Dedifferentiated amniotic fluid mesenchymal stem cell (primary cell): ENCODE measurements around the gene PITX3.

Experiments used
- DNase-seq: peaks from one replicate; pipeline ENCODE4 v3.0.0-alpha.2; 2016; ENCODE audit errors: extremely low spot score

Gene PITX3

DNA sequence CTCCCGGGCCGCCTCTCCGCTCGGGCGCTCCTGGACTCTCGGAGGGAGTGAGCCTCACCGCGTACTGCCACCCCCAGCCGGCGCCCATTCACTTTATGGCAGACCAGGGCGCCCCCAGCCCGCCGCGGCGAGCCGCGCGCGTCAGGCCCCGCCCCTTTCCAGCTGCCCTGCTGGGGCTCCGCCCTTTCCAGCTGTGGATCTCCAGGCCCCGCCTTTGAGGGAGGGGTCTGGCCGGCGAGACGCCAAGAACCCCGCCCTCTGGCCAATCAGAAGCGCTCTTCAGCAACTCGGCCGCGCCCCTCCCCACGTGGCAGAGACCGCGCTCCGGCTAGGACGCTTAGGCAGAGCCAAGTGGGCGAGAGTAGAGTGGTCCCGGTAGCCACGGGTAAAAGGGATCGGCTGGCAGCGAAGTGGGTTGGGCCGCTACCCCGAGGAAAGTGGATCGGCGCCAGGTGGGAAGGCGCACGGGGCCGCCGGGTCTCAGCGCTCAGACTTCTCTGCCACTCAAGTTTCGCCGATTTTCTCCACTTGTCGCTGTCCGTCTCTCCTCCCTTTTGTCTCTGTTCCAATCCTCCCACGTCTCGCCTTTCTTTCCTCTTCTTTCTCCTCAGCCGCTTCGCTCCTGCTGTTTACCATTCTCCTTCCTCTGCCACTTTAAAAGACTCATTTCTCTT is at the start of gene PITX3:
PITX3 (minus strand) TSS at position 69 of the 674 bp plus-strand sequence. CDS start 9,432 bp downstream, outside the sequence.
- peak; percentile 86 for DNase-seq

DNA sequence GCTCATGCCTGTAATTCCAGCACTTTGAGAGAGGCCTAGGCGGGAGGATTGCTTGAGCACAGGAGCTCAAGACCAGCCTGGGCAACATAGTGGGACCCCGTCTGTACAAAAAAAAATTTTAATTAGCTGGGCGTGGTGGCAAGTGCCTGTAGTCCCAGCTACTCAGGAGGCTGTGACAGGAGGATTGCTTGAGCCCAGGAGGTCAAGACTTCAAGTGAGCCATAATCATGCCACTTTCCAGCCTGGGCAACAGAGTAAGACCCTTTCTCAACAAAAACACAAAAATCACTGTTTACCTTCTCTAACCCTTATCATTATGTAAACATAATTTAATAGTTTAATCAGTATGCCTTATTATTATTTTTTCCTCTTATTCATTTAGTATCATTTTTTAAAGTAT is 48.5 kb upstream of the PITX3 start:
- DNase-seq, result no peak

DNA sequence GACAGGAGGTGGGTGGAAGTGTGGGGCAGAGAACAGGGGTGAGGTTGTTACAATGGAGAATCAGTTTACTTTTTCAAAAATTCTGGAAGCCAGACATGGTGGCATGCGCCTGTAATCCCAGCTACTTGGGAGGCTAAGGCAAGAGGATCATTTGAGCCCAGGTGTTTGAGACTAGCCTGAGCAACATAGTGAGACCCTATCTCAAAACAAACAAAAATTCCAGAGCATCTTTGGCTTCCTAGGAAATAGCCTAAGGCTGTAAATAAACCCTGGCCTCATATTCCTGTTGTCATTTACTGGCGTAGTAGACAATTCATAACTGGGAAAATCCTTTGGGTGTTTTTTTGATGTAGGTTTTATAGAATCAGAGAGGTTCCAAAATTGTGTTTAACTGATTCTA is 48.0 kb upstream of the PITX3 start:
- no peak for DNase-seq

DNA sequence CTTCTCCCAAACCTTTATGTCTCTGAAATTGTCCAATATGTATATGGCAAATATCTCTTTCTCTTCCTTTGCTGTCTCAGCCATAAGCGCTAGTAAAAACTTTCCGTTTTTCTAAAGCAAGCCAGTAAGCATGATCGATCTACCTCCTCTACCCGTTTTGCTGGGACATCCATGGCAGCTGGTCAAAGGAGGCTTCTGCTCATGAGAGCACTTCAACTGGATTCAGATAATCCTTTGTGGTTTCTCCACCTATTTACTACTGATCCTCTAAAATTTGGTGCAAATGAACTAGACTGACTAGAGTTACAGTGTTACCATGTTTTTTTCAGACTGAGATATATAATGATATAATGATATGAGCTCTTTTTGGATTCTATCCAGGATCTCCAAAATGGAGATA is 46.7 kb upstream of the PITX3 start:
- no peak for DNase-seq

DNA sequence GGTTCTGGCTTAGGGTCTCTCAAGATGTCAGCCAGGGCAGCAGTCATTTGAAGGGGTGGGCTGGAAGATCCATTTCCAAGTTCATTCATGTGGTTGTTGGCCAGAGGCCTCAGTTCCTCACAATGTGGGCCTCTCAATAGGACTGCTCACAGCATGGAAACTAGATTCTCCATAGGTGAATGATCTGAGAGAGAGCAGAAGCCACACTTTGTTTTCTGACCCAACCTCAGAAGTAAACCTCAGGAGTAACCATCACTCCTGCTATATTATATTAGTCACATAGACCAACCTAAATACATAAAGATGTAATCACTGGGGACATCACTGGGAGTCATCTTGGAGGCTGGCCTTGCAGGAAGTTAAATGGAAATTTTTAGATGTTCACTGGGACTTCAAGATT is 46.2 kb upstream of the PITX3 start:
- DNase-seq, result no peak

DNA sequence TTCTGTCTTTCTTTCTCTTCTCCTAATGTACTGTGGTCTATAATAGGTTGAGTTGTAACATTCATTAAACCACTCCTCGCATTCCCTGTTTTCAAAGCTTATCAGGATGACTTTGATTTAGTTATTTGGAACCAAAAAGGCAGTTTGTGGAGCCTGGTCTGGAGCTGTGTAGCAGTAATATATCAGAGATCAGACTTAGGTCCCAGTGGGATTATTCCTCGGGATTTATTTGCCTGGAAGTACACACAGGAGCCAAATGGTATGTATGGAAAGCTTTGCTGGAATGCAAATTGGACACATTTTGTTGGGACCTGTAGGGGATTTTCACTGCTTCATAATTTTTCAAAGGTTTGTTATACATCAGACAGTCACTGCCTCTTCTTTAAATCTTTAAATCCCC is 44.9 kb upstream of the PITX3 start:
- DNase-seq, result no peak

DNA sequence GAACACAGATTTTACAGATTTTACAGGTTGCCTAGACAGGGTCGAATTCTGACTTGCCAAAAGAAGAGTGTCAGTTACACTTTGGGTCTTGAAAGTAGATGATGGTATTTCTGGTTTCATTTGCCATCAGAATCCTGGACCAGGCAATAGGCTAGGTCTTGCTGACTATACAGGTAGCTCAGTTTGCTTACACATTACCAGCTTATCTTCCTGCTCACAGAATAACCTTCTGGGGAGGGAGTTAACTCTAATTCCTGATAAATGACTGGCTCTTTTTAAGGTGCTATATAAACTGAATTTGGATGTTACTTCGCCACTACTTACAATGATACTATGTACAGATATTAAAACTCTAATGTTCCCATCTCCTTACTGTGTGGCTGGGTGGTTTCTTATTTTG is 43.8 kb upstream of the PITX3 start:
- no peak for DNase-seq

DNA sequence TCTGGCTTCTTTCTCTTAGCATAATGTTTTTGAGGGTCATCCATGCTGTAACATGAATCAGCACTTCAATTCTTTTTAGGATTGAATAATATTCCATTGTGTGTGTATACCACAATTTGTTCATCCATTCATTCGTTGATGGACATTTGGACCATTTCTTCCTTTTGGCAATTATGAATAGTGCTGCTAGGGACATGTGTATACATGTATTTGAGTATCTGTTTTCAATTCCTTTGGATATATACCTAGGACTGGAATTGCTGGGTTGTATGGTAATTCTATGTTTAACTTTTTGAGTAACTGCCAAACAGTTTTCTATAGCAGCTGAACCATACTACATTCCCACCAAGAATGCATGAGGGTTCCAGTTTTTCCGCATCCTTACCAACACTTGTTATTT is 43.2 kb upstream of the PITX3 start:
- no peak for DNase-seq

DNA sequence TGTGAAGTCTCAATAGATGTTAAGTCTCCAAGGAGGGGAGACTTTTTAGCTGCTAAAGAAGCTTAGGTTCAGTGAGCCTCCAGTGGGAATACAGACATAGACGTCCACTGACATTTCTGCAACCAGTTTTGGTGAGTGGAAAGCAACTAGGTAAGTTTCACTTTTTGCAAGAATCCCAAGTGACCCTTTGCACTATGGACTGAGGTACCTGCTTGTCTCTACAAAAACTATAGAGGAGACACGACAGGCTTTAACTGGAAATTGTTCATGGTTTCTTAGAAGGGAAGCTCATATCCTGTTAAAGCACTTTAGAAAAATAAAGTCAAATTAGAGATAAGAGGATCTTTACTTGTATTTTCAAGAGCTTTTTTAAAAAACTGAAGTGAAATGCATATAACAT is 42.6 kb upstream of the PITX3 start:
- DNase-seq, result no peak

DNA sequence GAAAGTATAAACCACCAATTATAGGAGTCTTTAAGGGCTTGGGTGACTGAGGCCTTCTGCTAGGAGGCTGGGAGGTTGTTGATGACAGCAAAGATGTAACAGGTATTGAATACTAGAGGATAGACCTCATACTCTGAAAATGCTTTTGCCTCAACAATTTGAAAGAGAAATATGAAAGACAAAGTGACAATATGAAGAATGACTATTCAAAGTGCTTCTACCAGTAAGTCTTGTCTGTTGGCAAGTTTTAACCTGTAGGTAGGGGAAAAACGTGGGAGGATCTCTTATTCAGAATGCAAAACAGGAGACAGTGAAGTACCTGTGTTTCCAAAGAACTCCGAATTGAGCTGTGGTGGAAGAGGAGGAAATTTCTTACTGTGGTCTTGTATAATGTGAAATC is 42.2 kb upstream of the PITX3 start:
- DNase-seq, result no peak

DNA sequence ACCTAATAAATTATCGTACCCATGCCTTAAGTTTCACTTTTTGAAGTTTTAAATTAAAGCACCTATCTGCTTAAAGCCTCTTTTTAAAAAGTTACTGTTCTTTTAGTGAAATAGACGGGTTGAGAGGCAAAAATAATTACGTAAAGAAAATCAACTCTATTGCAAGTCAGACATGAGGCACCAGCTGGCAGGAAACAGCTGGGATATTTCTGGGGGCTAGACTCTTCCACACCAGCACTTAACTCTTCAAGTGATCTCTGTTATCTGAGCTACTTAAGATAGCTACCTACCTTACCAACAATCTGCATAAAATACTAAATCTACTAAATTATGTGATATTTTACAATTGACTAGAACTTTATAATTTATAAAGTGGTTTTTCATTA is 39.8 kb upstream of the PITX3 start:
- DNase-seq, result no peak

DNA sequence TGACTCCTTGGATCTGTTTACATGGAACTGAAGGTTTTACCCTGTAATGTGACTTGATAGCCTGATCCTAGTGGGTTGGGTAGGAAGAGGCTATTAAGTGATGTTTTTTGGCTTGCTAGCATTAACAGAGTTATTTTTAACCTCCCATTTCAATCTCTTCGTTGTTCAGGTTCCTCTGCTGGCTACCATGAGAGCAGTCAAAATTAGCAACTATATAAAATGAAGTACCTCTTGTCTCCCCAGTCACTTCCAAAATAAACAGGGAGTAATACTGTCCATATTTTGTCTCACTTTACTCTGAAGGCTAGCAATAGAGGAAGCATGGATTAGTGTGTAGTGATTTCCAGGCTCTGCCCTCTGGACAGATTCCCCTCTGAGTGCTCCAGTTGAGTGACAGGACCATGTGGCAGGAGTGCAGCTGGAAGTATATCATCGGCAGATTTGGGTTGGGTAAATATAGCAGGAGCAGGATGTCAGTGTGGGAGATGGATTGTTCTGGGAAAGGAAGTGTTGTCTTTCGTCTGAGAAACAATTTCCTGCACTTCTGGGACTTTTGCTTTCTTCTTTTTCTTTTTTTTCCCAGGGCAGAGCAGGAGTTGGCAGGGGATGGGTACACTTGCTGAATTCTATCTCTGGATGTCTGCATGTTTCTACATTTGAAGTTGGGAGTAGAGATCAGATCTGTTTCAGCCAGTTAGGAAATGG is 39.2 kb upstream of the PITX3 start:
- no peak for DNase-seq

DNA sequence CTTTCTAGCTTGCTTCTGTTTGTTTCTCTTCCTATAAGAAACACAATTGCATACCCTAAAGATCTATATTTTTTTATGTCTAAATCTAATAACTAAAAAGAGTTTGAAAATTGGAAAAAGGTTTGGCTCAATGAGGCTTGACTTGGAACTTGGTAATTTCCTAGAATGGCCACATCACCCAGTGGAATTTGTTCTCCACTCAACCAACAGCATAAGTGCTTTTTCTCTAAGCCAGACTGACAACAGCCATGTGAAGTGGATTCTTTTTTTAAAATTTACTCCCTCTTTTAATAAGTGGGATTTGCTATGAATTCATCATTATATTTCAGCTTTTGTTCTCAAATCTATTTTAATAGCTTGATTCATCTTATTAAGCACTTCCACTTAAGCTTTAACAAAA is 37.8 kb upstream of the PITX3 start:
- DNase-seq, result no peak

DNA sequence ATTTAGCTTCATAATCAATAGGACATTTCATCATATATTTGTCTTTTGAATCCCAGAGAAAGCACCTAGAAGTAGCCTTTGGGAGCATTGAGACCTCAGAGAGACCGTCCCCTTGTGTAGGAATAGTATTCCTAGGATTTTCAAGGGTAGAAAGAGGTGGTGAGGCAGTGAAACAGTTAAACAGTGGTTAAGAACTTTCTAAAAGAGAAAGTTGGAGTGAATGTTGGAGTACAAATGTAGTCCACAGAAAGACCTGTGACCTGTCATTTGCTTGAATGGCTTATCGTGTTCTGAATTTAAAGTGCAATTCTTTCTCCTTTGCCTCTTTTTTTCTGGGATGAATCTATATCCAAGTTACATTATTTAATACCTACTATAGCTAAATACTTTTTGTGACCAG is 34.0 kb upstream of the PITX3 start:
- no peak for DNase-seq

DNA sequence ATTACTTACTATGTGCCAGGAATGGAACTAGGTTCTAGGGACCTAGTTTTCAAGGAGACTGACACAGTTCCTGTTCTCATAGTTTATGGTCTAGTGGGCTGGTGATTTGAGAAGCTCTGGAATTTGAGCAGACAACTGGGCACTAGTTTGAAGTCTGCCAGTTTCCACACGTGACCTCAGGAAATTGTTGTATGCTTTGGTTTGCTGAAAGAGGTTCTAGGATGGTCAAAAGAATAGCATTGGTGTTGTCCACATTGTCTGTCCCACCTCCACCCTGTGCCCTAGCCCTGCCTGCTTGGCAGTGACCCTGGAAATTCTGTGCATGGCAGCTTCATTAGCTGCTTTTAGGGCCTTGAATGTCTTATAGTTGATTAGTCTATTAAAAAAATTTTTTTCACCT is 32.8 kb upstream of the PITX3 start:
- DNase-seq, result no peak

DNA sequence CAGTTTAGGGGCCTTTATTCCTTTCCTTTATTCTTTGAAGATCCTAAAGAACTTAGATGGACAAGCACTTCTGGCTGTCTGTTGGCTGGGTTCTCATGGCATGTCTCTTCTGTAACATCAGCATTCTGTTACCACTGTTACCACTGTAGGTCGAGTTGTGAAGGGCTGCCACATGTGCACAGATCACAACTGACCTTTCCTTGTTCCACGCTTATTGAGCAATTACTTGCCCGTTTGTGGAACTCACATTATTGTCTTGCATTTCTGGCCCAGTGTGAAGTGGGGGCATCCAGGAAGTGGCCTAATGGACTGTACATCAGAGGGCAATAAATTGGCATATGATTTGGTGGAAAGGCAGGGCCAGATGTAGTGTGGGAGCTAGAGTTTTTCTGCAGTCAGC is 27.7 kb upstream of the PITX3 start:
- no peak for DNase-seq

DNA sequence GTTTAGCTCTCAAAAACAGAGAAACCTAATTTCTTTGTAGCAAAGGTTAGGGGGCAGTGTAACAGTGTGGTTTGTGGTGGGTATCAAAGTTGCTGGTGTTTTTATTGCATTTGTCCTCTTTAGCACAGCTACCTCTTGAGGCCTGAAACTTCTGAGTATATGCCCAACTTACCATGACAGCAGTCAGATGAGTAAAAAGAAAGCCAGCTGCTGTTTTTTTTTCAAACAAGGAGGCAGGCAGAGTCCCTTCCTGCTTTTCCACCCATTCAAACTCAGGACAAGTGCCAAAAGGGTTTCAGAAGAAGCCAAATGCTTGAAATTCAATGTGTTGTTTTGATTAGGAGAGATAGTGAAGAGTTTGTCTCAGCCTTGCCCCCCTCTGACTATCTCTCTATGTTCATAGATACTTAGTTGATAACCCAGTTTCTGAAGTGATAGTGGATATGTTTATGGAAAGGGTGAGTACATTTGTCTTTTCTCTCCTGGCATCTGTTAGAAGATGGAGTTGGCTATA is 27.1 kb upstream of the PITX3 start:
- no peak for DNase-seq

DNA sequence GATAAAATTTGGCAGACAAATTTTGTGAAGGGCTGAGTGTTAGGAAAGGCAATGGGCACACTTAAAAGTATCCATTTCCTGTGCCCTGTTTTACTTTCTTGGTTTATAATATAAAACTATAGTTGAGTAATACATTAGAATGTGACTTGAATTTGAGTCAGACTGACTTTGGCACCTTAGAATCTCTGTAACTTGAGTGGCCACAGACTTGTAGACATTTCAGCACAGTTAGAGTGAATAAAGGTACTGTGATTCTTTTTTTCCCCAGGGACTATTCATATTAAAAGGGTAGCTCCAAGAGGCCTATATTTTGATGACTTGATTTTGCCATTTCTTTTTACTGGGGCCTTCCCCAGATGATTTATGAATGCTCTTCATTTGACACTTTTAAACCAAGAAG is 26.4 kb upstream of the PITX3 start:
- peak; percentile 58 for DNase-seq

DNA sequence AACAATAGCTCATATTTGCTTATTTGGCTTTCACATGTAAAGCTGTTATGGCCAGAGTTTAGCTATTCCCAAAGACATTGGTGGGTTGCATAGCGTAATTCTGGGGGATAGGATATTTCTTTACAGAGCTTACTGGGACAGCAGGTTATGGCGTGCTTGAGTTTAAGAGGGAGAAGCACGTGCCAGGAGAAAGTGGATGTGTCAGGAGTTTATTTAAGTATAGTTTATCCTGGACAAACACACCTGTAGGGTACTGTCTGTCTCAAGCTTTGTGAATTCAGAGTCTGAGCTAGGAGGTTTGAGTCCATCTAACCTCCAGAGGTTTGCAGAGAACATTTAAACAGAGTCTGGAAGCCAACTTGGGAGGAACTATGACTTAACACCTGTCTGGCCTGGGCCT is 25.4 kb upstream of the PITX3 start:
- no peak for DNase-seq

DNA sequence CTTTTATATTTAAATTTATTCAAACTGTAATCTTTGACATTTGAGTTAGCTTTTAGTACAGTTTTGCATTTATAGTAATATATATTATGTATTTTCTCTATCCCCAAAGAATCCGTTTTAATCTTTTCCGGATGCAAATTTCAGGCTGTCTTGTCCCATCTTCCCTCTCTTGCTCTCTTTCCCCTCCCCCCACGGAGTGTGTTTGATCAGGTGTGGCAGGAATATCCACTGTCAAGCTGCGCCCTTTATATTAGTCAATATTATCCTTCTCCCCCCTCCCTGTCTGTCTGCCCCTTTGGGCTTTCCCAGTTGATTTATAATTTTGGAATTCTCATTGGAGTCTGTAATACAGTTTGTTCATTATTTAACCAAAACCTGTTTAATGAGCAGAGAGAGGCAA is 23.1 kb upstream of the PITX3 start:
- DNase-seq, result no peak

DNA sequence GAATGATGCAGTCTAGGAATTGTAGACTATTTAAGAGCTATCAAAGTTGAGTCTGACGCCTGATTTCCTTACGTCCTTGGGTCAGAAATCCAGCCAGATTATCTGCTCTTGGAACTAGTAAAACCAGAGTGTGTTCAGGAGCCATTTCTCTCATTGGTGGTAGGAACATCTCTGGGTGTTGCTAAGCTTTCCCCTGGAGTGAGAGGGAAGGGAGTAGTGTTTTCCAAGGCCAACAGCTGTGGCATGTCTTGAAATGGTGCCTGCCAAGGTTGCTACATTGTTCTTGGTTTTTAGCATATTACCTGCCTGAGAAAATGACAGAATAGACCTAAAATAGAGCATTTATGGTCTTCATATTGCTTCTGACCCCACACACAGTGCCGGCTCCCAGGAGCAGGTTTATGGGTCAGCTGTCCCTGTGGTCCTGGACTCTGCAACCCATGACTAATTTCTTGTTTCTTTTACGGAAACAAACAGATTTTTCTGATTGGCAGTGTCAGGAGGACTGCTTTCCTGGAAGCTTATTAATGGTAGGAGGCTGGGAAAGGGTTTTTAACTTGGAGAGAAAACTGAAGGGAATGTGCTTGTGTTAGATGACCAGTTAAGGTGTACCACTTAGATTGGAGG is 21.5 kb upstream of the PITX3 start:
- DNase-seq, result no peak

DNA sequence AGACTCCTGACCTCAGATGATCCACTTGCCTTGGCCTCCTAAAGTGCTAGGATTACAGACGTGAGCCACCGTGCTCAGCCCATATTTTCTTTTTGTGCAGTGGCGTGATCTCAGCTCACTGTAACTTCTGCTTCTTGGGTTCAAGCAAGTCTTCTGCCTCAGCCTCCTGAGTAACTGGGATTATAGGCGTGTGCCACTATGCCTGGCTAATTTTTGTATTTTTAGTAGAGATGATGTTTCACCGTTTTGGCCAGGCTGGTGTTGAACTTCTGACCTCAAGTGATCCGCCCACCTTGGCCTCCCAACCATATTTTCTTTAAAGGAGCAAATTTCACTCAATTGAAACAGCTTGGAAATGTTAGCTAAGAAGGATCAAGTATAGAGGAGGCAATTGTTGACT is 20.5 kb upstream of the PITX3 start:
- DNase-seq, result no peak

DNA sequence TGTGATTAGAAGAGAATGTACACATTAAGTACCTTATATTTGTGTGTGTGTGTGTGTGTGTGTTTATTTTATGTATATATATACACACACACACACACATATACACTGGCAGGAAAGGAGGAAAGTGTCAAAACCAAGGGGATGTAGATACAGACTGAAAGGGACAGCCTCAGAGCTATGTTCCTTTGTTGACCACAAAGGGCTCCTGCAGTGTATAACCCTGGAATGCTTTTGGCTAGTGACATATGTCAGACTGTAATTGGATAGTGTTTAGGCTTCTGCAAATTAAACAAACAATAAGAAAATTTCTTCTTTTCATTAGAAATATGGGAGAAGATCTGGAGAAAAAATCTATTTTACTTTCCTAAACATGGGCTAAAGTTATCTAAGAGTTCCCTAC is 19.9 kb upstream of the PITX3 start:
- DNase-seq, result no peak
